Liver (tissue), 3 donors: Measurements from ENCODE around the gene OCA2.

Experiments
- ATF3 ChIP-seq: IDR thresholded peaks from 2 replicates; pipeline ENCODE4 v1.6.1; 2016; ENCODE audit warnings: antibody characterized with exemption
- CTCF ChIP-seq: fragments of 150-350 bp; IDR thresholded peaks from 2 replicates; pipeline ENCODE4 v1.5.1; 2017; ENCODE audit warnings: improper control_type of control experiment, low read depth, low read length; ENCODE audit not compliant: missing input control
- EGR1 ChIP-seq, 2 donors: IDR thresholded peaks; 2 replicates each; pipeline ENCODE4 v1.6.1; 2016 to 2018; ENCODE audit warnings: antibody characterized with exemption in 2 of 2, low read depth in 2 of 2
- FOXA1 ChIP-seq: IDR thresholded peaks from 2 replicates; pipeline ENCODE4 v1.6.1; 2016; ENCODE audit warnings: antibody characterized with exemption
- GABPA ChIP-seq, 2 donors: IDR thresholded peaks in 1 of 2; conservative IDR thresholded peaks in 1 of 2; 2 replicates each; pipeline ENCODE4 v1.6.1; 2016; ENCODE audit warnings: antibody characterized with exemption in 2 of 2, mild to moderate bottlenecking in 1 of 2, moderate library complexity in 1 of 2
- JUND ChIP-seq, 2 donors: IDR thresholded peaks; 2 replicates each; pipeline ENCODE4 v1.6.1; 2016; ENCODE audit warnings: antibody characterized with exemption in 2 of 2
- MAX ChIP-seq: IDR thresholded peaks from 2 replicates; pipeline ENCODE4 v1.6.1; 2016; ENCODE audit warnings: antibody characterized with exemption
- RAD21 ChIP-seq, 2 donors: IDR thresholded peaks; 2 replicates each; pipeline ENCODE4 v1.6.1; 2016; ENCODE audit warnings: antibody characterized with exemption in 2 of 2, mild to moderate bottlenecking in 2 of 2
- REST ChIP-seq: IDR thresholded peaks from 2 replicates; pipeline ENCODE4 v1.6.1; 2016; ENCODE audit warnings: antibody characterized with exemption, mild to moderate bottlenecking
- RXRA ChIP-seq, 2 donors: IDR thresholded peaks; 2 replicates each; pipeline ENCODE4 v1.6.1; 2017 to 2018; ENCODE audit warnings: antibody characterized with exemption in 2 of 2, mild to moderate bottlenecking in 1 of 2
- SP1 ChIP-seq: IDR thresholded peaks from 2 replicates; pipeline ENCODE4 v1.6.1; 2018; ENCODE audit warnings: antibody characterized with exemption, mild to moderate bottlenecking
- TAF1 ChIP-seq: conservative IDR thresholded peaks from 2 replicates; pipeline ENCODE4 v1.6.1; 2016; ENCODE audit warnings: antibody characterized with exemption, mild to moderate bottlenecking
- YY1 ChIP-seq: IDR thresholded peaks from 2 replicates; pipeline ENCODE4 v1.6.1; 2016; ENCODE audit warnings: antibody characterized with exemption, mild to moderate bottlenecking
- ZBTB33 ChIP-seq: IDR thresholded peaks from 2 replicates; pipeline ENCODE4 v1.6.1; 2016; ENCODE audit warnings: antibody characterized with exemption
- donor health status: healthy.
- donor health status: healthy.

- TF ChIP-seq YY1 (no peak), CTCF (no peak), TAF1 (no peak), JUND (IDR thresholded peaks at IDR 0.05) (no peak), FOXA1 (no peak), GABPA (IDR thresholded peaks at IDR 0.05 in 1 of 2, conservative IDR thresholded peaks at IDR 0.05 in 1 of 2) (no peak), SP1 (no peak), RXRA (IDR thresholded peaks at IDR 0.05) (no peak), RAD21 (IDR thresholded peaks at IDR 0.05) (no peak), REST (no peak), EGR1 (IDR thresholded peaks at IDR 0.05; ENCODE audit: low read depth in 2 of 2) (no peak), MAX (no peak), ATF3 (no peak), ZBTB33 (no peak)
Observed at GRCh38 chr15:28114721-28115622, 15.9 kb upstream of the OCA2 start.
